GM12891 (cell line): Measurements from ENCODE around the gene C6orf58.

Experiments
- PAX5 ChIP-seq: IDR thresholded peaks from 2 replicates; pipeline ENCODE4 v1.6.1; 2011; ENCODE audit warnings: low read length, moderate library complexity, mild to moderate bottlenecking; ENCODE audit not compliant: insufficient read depth, severe bottlenecking
- POLR2A ChIP-seq: IDR thresholded peaks from 2 replicates; pipeline ENCODE4 v1.6.1; 2011; ENCODE audit warnings: low read depth, low read length, control low read depth
- POLR2AphosphoS5 ChIP-seq: IDR thresholded peaks from 2 replicates; pipeline ENCODE4 v1.6.1; 2011; ENCODE audit warnings: low read depth, low read length, control low read depth
- POU2F2 ChIP-seq: IDR thresholded peaks from 2 replicates; pipeline ENCODE4 v1.6.1; 2011; ENCODE audit warnings: low read depth, mild to moderate bottlenecking, control low read depth, low read length, moderate library complexity
- SPI1 ChIP-seq: IDR thresholded peaks from 2 replicates; pipeline ENCODE4 v1.6.1; 2011; ENCODE audit warnings: low read depth, low read length, control low read depth
- TAF1 ChIP-seq: IDR thresholded peaks from 2 replicates; pipeline ENCODE4 v1.6.1; 2011; ENCODE audit warnings: low read depth, low read length, control low read depth

DNA sequence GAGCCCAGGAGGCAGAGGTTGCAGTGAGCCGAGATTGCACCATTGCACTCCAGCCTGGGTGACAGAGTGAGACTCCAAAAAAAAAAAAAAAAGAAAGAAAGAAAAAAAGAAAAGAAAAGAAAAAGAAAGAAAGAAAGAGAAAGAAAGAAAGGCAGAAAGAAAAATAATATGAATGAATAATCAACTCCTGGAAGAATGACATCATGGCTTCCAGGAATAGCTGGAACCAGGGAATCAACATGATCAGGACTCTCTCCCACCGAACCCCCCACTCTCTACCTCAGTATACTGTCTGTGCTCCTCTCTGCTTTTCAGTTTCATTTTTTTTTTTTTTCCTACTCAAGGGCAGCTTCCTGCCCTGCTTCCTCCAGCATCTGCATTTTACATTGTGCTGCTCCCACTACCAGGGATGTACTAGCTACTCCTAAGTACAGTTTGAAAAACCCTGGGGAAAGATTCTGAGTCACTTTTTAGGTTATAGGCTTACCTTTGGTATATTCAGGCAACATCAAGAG is 38.2 kb upstream of the C6orf58 start:
- TF ChIP-seq POLR2A = no peak
- no peak for TF ChIP-seq TAF1
- no peak for TF ChIP-seq SPI1
- TF ChIP-seq POLR2AphosphoS5 = no peak
- no peak for TF ChIP-seq POU2F2
- no peak for TF ChIP-seq PAX5
